Adrenal gland (tissue), 12 donors: ENCODE measurements around the gene HASPIN. TPM values are rescaled to one million over a fixed set of nuclear protein-coding genes. Genes with fewer than 3 reads are reported as not detected.

ENCODE experiments used
- DNase-seq, 7 donors: peaks; one replicate each; pipeline ENCODE4 v3.0.0-alpha.2; 2019 to 2020
- H3K27ac ChIP-seq, 5 donors: fragments of 200-600 bp; sonication (generic) in 4 of 5; 1 replicate in 3 of 5; 2 replicates in 2 of 5; pipeline versions ENCODE4 v1.5.1 to v1.8.0; 2016 to 2020; ENCODE audit warnings: mild to moderate bottlenecking in 1 of 5
- H3K27me3 ChIP-seq: fragments of 200-600 bp; 2 replicates; pipeline ENCODE4 v1.8.0; 2021
- H3K36me3 ChIP-seq, 2 donors: fragments of 200-600 bp; replicated peaks in 1 of 2; 1 replicate in 1 of 2; 2 replicates in 1 of 2; pipeline versions ENCODE4 v1.5.1 to v1.8.0; 2018 to 2022
- H3K4me1 ChIP-seq, 2 donors: fragments of 200-600 bp; replicated peaks in 1 of 2; 1 replicate in 1 of 2; 2 replicates in 1 of 2; pipeline versions ENCODE4 v1.5.1 to v1.8.0; 2018 to 2021
- H3K4me3 ChIP-seq, 4 donors: fragments of 200-600 bp; sonication (generic) in 3 of 4; one replicate each; pipeline ENCODE4 v1.5.1; 2016 to 2018
- H3K9me3 ChIP-seq, 3 donors: fragments of 200-600 bp; sonication (generic) in 1 of 3; replicated peaks in 1 of 3; 1 replicate in 2 of 3; 2 replicates in 1 of 3; pipeline versions ENCODE4 v1.5.1 to v1.8.0; 2016 to 2021
- POLR2A ChIP-seq, 2 donors: fragments of 450-650 bp; IDR thresholded peaks; one replicate each; pipeline ENCODE4 v1.6.1; 2017; ENCODE audit warnings: antibody characterized with exemption in 2 of 2, mild to moderate bottlenecking in 2 of 2, moderate library complexity in 1 of 2
- WGBS, 4 donors: extraction: QIAGEN DNeasy Blood & Tissue Kit in 2 of 4; methylation state at CpG; one replicate each; pipeline versions ENCODE4 v1.1.5 to v1.1.7; 2013 to 2017; 5-methylcytosine and 5-hydroxymethylcytosine counted together
- intact Hi-C, 2 donors: fragments of 100-400 bp; cut with DNase I; formaldehyde crosslinking; loops; one replicate each; pipeline versions ENCODE4 v1.14.1 to v1.15.0; 2022 to 2023
- polyA plus RNA-seq, 3 donors: library from polyadenylated mRNA; stranded (reverse); fragments of 200-250 nt in 2 of 3; fragments of 350-450 nt in 1 of 3; fragmentation: Illumina TruSeq in 1 of 3; extraction: RNeasy Lipid Tissue Mini Kit (QIAGEN cat#74804) in 1 of 3; gene quantifications; one replicate each; pipeline ENCODE4 v1.2.3, GENCODE V29; 2013 to 2014
- total RNA-seq, 9 donors: library from RNA; depleted of rRNA in 4 of 9; stranded (reverse); fragments of >200 nt in 4 of 9; fragments of 120-200 nt in 1 of 9; fragmentation: NEBNext Ultra II Directional in 1 of 9; extraction: Animal tissue kit (Norgen Biotek cat#: 25700) in 1 of 9; gene quantifications; one replicate each; pipeline versions ENCODE4 v1.1.0 to v1.2.4, GENCODE V29; 2013 to 2023
- TF ChIP-seq, protein P1 (sequence below), 6 experiments: fragments of 450-650 bp in 4 of 6; fragments of 200-600 bp in 2 of 6; sonication (generic) in 1 of 6; IDR thresholded peaks; 1 replicate in 5 of 6; 2 replicates in 1 of 6; pipeline versions ENCODE4 v1.5.1 to v1.8.0; 2016 to 2021; ENCODE audit warnings: antibody characterized with exemption in 6 of 6, mild to moderate bottlenecking in 2 of 6, moderate library complexity in 1 of 6
- donor health status: healthy with polysubstance abuse.
- donor health status: Bipolar disorder and iron deficiency.
- donor health status: DM: yes; HTN: yes; CAD: no.
- donor health status: DM: no; HTN: no; CAD: no.
- donor health status: DM: no; HTN: no; CAD: no.
- donor health status: DM: yes; HTN: yes; CAD: no.

The HASPIN gene
- total and polyA plus RNA-seq, 12 donors = 0.07 to 1.4 (median 0.39) TPM

DNA sequence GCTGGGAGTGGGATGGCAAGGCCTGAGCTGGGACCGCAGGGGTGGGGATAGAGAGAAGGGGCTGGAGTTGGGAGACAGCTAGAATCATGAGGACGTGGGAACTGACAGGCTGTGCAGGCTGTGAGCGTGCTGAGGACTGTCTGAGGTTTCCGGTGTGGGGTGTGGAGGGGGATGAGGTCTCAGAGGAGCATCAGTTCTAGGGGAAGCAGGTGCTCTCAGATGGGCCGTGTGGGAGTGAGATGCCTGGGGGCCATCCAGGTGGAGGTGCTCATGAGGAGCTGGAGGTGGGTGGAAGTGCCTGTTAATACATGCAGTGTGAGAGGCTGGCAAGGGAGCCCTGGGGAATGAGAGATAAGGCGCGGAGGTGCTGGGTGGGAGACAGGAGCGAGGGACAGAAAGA, 27.2 kb downstream of the HASPIN start:
- TF ChIP-seq, protein P1, sequence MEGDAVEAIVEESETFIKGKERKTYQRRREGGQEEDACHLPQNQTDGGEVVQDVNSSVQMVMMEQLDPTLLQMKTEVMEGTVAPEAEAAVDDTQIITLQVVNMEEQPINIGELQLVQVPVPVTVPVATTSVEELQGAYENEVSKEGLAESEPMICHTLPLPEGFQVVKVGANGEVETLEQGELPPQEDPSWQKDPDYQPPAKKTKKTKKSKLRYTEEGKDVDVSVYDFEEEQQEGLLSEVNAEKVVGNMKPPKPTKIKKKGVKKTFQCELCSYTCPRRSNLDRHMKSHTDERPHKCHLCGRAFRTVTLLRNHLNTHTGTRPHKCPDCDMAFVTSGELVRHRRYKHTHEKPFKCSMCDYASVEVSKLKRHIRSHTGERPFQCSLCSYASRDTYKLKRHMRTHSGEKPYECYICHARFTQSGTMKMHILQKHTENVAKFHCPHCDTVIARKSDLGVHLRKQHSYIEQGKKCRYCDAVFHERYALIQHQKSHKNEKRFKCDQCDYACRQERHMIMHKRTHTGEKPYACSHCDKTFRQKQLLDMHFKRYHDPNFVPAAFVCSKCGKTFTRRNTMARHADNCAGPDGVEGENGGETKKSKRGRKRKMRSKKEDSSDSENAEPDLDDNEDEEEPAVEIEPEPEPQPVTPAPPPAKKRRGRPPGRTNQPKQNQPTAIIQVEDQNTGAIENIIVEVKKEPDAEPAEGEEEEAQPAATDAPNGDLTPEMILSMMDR (IDR thresholded peaks at IDR 0.05) = no peak
- TF ChIP-seq POLR2A (IDR thresholded peaks at IDR 0.05) = no peak
- no peak overlapping the region for H3K4me3 ChIP-seq
- WGBS, 4 donors = 74 to 87% (median 82%) methylated on average over 8 of the region's 8 CpGs
- H3K4me1 ChIP-seq = no peaks in the 10 kb centered on the region
- no peak overlapping the region for H3K27ac ChIP-seq
- H3K27me3 ChIP-seq = no peaks in the 10 kb centered on the region
- no peaks in the 10 kb centered on the region for H3K36me3 ChIP-seq
- H3K9me3 ChIP-seq = no peaks in the 10 kb centered on the region
- DNase-seq = no peak
- intact Hi-C loops = no loop called here

- no peak for DNase-seq
- Histone ChIP-seq H3K4me3 (no peak overlapping the region), H3K9me3 (no peaks in the 10 kb centered on the region), H3K27ac (no peak overlapping the region), H3K4me1 (no peaks in the 10 kb centered on the region), H3K27me3 (no peaks in the 10 kb centered on the region), H3K36me3 (no peaks in the 10 kb centered on the region)
- WGBS, 4 donors = 94 to 100% (median 97%) methylated on average over 3 to 15 of the region's 15 CpGs
- intact Hi-C loops = no loop called here
- TF ChIP-seq POLR2A (IDR thresholded peaks at IDR 0.05) = no peak
Observed at GRCh38 chr17:3751836-3752235, 28.1 kb downstream of the HASPIN start.

- Histone ChIP-seq H3K4me1 (no peaks in the 10 kb centered on the region), H3K9me3 (no peaks in the 10 kb centered on the region), H3K4me3 (no peak overlapping the region), H3K27me3 (no peaks in the 10 kb centered on the region), H3K36me3 (no peaks in the 10 kb centered on the region), H3K27ac (no peak overlapping the region)
- WGBS, 4 donors = 78 to 80% (median 80%) methylated on average over 7 to 12 of the region's 12 CpGs
- intact Hi-C loops = no loop called here
- TF ChIP-seq, protein P1 (IDR thresholded peaks at IDR 0.05) = no peak
- no peak for TF ChIP-seq POLR2A (IDR thresholded peaks at IDR 0.05)
- no peak for DNase-seq
Observed at GRCh38 chr17:3753624-3754023, 29.9 kb downstream of the HASPIN start.

DNA sequence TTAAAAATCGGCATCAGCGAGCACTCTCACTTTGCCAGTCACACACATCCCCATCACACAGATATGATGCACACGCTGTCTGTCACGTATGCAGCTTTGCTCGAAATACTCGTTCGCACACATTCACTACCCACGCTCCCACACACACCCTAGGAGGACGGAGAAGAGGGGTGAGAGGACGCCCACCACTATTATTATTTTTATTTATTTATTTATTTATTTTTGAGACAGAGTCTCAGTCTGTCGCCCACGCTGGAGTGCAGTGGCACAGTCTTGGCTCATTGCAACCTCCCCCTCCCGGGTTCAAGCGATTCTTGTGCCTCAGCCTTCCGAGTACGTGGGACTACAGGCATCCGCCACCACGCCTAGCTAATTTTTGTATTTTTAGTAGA, 30.4 kb downstream of the HASPIN start:
- Histone ChIP-seq H3K27me3 (no peaks in the 10 kb centered on the region), H3K4me1 (no peaks in the 10 kb centered on the region), H3K9me3 (no peaks in the 10 kb centered on the region), H3K4me3 (no peak overlapping the region), H3K27ac (no peak overlapping the region), H3K36me3 (no peaks in the 10 kb centered on the region)
- TF ChIP-seq POLR2A (IDR thresholded peaks at IDR 0.05) = no peak
- TF ChIP-seq, protein P1 (IDR thresholded peaks at IDR 0.05) = no peak
- 85 to 93% (median 88%) methylated on average over 18 of the region's 18 CpGs for WGBS, 4 donors
- no peak for DNase-seq
- intact Hi-C loops = no loop called here
